Hypothalamus (tissue), 51 donors: ENCODE data around the gene MORN1.
A peak's percentile ranks its signal among the peaks of the same experiment; 100 is the strongest.

Experiments used
- DNase-seq, 51 donors: peaks; one replicate each; lab custom pipeline; 2025; lab: John Stamatoyannopoulos, UW

Gene MORN1

DNA sequence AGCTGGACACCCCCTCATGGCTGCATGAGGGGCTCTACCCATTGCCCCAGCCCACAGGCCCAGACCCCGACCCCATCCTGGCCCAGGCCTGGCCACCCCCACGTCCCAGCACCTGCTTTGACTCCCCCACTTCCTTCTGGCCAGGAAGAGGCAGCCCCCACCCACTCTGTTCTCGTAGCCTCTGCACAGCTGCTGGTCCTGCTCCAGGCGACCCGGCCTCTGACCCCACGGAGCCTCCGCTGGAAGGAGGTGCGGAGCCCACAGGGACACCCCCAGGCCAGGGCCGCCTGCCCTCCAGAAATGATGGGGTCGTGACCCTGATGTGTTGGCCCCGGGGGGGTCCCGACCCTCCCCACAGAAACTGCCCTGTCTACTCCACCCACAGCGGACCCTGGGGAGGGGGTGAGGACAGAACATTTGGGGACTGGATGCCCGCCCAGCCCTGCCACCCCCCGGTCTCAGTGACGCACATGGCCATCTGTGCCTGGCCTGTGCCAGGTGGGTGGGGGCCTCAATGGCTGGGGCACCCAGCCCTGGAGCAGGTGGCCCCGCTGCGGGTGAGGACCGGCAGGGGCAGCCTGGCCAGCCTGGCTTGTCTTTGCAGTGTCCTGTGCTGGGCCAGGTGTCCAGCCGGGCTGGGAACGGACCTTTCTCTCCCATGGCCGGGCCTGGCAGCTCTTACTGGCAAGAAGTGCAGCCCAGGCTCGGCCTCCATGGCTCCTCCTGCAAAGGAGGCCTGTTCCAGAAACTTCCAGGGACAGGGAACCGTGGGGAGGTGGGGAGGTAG lies 78.6 kb downstream of the MORN1 start:
- DNase-seq, result peak in 11 of 51 donors; percentile 16 to 58 (median 31)

DNA sequence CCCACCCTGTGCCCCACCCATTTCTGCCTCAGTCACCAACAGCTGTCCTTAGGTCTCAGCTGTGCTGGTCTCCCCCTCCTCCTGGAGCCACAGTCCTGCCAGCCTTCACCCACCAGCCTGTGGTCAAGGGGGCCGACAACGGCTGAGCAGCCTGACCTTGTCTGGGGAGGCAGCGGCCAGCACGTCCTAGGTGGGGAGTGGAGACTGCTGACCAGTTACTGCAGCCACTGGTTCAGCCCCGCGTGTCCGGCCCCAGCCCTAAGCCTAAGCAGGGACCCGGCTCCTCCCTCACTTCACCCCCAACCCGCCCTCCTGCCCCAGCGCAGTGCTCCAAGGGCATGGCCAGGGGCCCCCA lies 79.2 kb downstream of the MORN1 start:
- no peak for DNase-seq

DNA sequence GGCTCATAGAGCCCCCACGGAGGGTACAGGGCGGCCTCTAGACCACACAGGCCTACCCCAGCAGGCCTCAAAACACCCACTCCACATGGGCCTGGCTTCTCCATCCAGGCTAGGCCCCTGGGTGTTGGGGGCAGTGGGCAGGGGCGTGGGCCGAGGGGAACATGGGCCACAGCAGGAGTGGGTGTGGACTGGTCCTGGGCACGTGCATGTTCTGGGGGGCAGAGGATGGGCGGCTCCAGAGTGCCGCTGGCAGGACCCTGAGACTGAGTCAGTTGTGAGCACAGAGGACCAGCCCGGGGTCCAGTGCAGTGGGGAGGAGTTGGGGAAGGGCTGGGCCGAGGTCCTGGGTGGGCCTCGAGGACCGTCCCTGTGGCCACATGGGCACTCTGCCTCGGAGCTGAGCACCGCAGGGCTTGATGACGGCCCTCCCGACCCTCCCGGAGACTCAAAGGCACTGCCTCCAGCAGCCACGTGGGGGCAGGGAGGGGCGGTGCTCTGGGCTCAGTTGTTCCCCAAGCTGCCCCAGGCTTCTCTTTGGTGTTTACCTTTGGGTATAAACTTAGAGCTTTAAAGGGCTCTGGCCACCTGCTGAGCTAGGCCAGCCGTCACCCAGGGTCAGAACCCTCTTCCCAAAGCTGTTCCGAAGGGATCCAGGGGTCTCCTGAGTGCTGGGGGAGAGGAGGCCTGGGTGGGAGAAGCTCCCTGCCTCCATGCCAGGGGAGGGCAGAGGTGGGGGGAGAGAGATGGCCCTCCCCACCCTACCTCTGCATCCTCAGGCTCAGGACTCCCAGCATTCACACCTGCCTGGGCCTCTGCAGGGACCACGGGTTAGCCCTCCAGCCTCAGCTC lies 79.9 kb downstream of the MORN1 start:
- peak in 10 of 51 donors; percentile 24 to 54 (median 34) for DNase-seq

DNA sequence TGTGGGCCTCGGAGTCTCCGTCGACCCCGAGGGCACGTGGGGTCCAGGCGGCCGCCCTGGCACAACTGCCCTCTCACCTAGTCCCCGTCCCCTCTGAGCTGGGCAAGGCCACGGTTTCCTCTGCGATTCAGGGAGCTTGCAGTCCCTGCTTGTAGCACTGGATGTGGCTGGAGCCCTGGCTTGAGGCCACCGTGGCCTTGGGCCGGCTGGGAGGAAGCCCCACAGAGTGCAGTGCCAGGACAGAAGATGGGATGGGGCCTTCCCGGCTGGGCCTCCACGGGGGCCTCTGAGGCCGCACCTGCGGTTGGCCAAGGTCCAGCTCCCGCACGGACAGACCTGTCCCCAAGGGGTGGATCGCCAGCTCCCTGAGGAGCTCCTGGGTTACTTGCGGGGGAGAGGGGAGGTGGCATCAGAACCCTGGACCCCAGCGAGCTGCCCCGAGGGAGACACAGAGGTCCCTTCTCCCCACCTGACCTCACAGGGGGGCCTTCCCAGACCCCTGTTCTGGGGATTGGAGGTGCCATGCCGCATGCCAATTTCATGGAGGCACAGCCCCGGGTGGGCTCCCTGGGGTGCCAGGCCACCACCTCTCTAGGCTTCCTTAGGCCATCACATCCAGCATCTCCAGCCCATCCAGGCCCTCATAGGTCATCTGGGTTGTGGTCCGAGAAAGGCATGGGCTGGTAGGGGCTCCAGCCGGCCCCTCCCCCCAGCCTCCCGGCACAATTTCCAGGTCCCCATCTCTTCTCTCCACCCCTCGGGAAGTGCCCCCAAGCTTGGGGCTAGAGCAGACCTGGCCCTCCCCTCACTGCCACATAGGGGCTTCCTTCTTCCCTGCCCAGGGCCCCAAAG lies 80.8 kb downstream of the MORN1 start:
- peak in 9 of 51 donors; percentile 18 to 40 (median 31) for DNase-seq

DNA sequence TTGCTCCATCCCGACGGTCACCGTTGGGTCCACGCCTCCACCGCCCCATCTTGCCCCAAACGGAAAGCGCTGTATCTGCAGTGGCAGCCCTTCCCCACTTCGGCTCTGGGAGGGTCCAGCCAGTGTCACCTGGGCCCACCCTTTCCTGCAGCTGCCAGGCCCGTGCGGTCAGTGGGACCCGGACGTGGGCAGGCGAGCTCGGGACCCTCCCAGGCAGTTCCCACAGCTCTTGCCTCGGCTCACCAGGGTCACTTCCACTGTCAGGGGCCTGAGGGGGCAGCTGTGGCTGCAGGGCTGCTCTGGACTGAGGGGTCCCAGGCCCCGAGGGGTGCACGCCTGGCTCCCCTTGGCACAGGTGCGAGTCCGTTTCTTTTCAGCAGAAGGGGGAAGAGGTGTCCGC lies 82.5 kb downstream of the MORN1 start:
- DNase-seq, result no peak

DNA sequence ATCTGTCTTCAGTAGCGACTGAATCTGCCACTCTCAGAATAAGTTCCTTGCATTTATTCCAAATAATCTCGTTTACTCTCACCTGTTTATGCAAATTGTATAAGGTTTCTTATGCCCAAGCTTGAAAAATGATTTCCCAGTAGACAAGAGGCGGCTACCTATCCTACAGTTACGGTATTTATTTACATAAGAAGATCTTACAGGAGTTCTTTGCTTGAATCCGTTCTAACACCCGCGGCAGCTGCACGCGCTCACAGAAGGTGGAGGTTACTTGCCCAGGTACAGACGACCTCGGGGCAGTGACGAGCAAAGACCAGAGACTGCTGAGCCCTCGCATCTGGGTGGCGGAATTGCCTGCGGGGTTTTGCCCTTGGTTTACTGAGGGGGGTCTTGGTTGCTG lies 83.4 kb downstream of the MORN1 start:
- DNase-seq, result no peak

DNA sequence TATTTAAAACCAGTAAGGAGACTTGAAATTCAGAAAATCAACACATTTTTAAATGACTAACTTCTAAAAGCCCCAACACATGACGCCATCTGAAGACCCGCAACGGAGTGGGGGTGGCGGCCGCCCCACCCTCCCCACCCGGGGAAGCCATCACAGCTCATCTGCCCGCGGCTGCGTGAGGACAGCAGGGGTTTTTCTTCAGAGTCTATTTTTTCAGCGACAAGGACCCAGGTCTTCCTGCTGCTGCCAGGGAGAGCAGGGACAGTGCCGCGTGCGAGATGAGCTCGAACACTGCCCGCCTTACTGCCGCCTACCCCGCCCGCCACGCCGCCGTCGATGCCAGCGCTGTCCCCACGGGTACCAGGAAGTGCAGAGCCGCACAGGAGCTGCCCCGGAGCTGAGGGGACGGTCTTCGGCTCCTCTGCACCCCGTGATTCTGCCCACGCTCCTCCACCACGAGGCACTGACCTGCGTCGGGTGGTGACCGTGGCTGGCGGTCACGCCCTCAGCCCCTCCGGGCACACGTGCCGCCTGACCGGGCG lies 84.2 kb downstream of the MORN1 start:
- no peak for DNase-seq

DNA sequence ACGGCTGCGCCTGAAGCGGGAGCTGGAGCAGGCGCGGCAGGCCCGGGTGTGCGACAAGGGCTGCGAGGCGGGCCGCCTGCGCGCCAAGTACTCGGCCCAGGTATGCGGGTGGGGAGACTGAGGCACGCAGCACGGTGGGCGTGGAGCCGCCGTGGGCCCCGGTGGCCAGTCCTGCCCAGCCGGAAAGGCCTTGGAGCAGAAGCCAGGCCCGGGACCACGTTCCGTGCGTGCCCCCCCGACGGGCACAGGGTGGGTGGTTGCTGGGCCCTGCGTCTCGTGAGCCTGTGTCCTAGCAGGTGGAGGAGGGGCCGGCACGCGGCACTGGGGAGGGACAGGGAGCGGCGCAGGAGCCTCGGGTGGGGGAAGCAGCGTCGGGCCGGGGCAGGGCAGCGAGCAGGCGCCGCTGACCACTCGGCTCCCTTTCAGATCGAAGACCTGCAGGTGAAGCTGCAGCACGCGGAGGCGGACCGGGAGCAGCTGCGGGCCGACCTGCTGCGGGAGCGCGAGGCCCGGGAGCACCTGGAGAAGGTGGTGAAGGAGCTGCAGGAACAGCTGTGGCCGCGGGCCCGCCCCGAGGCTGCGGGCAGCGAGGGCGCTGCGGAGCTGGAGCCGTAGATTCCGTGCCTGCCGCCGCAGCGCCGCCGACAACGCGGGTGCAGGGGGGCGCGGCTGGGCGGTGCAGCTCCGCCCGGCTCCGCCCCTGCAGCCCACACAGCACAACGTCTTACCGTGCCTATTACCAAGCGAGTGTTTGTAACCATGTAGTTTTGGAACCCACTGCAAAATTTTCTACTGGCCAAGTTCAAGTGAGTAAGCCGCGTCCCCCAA lies 85.0 kb downstream of the MORN1 start:
- no peak for DNase-seq

DNA sequence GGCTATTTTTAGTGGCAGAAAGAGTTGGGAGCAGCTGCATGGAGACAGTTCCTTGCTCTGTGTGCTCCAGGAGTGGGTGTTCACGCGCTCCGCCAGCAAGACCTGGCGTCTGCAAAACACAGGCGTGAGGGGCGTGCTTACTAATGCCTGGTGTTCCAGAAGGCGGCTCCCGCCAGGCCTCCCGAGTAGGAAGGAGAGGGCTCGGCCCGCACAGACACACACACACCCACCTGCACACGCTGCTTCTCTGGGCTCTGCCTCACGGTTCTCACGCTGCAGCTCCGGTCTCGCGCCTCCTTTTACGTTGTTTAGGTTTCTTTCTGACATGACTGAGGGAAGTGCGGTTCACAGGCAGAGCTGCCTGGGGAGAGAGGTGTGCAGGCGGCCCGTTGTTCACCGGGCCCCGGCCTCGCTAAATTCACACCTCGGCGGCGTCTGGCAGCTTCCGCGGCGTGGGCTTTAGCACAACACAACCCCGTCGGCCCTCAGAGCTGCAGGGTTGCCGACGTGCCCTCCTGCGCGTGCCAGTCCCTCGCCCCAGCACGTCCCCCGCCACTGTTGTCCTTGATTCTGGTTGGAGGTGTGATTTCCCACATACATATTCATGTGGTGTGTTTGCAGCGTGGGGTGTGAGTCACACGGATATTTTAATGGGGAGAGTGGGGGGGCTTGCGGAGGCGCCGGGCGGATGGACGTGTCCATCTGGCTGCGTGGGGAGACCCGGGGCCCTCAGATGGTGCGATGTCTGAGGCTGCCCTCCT lies 86.3 kb downstream of the MORN1 start:
- DNase-seq, result peak in 6 of 51 donors; percentile 21 to 74 (median 40)

DNA sequence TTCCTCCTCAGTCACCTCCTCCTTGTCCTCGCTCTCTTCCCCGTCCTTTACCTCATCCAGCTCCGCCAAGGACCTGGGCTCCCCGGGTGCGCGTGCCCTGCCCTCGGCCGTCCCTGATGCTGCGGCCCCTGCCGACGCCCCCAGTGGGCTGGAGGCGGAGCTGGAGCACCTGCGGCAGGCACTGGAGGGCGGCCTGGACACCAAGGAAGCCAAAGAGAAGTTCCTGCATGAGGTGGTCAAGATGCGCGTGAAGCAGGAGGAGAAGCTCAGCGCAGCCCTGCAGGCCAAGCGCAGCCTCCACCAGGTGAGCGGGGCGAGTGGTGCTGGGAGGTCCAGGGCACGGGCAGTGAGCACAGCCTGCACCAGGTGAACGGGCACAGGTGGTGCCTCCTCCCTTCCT lies 87.1 kb downstream of the MORN1 start:
- DNase-seq, result no peak

DNA sequence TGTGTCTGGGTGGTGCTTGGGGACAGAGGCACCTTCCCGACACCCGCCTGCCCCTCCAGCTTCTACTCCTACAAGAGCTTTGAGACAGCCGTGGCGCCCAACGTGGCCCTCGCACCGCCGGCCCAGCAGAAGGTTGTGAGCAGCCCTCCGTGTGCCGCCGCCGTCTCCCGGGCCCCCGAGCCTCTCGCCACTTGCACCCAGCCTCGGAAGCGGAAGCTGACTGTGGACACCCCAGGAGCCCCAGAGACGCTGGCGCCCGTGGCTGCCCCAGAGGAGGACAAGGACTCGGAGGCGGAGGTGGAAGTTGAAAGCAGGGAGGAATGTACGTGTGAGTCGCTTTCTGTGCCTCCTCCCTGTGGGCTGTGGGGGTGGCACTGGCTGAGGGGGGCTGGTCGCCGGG lies 87.6 kb downstream of the MORN1 start:
- DNase-seq, result no peak

DNA sequence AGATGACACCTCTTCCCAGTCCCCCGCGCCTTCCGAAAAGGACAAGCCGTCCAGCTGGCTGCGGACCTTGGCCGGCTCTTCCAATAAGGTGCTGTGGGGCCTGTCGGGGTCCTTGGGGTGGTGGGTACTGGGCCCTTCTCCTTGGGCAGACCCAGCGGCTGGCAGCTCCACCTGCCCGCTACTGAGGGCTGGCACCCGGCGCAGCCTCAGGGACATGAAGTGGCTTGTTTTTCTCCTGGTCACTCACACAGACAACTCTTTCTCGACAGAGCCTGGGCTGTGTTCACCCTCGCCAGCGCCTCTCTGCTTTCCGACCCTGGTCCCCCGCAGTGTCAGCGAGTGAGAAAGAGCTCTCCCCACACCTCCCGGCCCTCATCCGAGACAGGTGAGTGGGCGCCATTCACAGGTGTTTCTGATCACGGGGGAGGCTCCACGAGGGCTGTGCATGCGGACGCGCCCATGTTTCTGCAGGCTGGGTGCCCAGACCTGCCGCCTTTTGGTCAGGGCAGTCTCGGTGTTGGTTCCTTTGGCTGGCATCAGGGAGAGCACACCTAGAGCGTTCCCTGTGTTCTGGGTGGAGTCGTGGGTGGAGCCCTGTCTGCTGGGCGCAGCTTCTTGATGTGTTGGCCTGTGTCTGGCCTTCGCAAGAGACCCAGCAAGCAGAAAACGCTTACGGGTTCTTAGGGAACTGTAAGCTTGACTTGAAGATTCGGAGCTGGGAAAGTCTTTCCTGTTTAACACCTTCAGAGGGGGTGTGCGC lies 88.2 kb downstream of the MORN1 start:
- no peak for DNase-seq

DNA sequence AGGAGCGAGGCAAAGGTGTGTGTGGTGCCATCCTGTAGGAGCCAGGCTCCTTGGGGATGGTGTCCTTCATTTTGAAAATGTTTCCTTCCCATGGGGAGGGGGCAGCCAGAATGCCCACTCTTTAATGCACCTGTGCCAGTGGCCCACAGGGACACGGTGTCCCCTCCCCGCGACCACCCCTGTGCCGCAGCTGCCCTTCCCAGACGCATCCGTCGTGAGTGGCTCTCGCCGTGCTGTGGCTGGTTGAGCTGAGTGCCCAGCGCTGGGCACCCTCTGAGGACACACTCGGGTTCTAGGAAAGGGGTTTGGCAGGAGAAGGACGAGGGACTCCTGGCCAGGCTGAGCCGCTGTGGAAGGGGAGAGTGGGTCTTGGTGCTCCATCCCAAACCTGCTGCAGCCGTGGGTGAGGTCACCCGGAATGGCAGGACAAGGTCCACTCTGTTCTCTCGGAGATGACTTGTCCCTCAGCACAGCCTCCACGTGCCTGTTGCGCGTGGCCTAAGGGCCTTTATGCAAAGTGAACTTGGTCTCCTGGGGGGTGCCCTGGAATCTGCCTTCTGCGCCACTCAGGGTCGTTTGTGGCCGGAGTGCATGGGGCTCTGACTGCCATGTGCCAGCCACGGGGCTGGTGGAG lies 88.9 kb downstream of the MORN1 start:
- no peak for DNase-seq

DNA sequence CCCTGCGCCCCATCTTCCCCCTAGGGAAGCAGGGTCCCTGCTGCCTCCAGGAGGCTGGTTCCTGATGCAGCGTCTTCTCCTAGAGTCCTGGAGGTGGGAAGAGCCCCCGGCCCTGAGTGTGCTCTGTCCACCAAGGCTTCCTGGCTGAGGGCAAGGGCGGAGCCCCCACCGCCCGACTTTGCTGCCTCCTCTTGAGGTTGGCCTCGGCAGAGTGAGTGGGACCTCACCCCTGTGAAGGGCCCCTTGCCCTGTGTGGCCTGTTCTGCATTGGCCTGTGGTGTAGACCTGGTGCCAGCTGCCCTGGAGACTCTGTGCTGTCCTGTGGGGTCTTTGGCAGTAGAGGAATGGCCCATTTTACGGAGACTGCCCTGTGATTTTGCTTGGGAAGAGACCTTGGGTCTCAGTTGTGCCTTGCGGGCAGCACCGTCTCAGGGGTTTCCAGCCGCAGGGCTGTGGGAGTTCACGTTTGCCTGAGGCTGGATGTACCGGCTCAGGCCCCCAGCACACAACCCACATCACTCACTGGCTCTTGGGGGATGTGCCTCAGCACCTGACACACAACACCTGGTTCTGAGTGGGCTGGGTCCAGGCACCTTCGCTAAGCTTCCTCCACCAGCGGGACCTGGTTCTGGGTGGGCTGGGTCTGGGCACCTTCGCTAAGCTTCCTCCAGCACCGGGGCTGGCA lies 89.6 kb downstream of the MORN1 start:
- DNase-seq, result no peak

DNA sequence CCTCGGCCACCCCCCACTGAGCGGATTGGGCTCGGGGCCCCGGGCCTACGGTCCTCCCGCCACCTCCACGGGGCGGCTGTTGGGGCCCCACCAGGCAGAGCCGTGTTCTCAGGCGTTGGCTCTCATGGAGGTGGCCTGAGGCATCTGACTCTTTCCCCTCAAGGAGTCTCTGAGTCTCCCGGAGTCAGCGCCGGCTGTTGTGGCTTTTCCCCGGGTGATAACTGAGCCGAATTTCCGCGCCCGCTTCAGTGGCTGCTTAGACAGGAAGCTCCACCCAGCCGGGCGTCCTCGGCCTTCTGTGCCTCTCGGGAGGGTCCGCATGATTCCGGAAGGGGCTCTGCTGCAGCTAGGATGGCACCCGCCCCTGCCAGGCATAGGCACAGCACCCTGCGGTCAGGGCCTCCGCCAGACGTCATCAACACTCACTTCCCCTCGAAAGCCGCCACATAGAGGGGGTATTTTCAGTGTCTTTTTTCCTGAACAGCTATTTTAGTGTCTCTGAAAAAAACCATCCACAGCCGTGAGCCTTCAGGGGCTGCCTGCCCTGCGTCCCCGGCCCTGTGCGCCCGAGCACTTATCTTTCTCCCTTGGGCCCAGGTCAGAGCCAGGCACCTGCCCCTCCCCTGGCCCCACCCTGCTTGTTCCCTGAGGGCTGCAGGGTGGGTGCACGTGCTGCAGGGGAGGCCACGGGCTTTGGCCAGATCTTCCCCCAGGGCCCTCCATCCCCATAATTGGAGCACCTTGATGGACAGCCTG lies 90.3 kb downstream of the MORN1 start:
- peak in 26 of 51 donors; percentile 20 to 68 (median 42) for DNase-seq

DNA sequence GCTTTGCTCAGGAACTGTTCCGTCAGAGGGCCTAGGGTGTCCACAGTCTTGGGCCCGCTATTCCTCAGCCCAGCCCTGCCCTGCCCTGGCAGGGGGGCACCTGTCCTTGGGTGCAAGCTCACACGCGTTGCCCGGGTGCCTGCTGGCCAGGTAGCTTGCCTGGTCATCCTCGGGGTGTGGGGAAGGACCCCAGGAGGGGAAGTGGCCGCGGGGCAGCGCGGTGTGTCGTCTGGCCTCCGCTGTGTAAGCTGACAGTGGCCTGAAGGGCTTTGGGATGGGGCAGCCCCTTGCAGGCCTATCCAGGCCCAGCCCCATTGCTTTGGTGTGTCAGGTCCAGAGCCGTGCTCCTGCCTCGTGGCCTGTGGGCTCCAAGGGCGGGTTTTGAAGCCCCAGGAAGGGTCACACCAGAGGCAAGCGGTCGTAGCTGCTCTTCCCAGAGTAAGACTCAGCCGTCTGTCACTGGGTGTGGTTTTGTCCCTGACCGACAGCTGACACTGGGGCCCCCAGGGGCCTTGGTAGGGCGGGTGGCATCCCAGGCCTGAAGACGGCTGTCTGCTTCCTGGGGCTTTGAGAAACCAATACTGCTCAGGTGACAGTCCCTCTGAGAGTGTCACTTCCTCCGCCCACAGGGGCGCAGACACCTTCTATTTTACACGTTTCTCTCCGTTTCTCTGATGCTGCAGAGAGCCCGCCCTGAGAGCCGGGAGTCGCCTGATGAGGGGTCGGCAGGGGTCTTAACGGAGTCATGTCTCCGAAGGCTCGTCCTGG lies 91.2 kb downstream of the MORN1 start:
- no peak for DNase-seq
